Caco-2 (cell line): ENCODE results near the gene ATP8A2. TPM values are rescaled to one million over a fixed set of nuclear protein-coding genes. Genes with fewer than 3 reads are reported as not detected.

Experiments
- BruUV-seq: library from RNA; stranded (reverse); fragments of 400-500 nt; replicated peaks from 2 replicates; lab custom pipeline; 2021; lab: Mats Ljungman, UMichigan
- CTCF ChIA-PET: fragments of 300-600 bp; sonication (Branson Sonifier 250); formaldehyde crosslinking; loops from one replicate; lab custom pipeline; 2022; ENCODE audit warnings: antibody characterized with exemption; lab: Charles Lee
- POLR2A ChIA-PET: fragments of 300-600 bp; sonication (Branson Sonifier 250); formaldehyde crosslinking; loops from one replicate; lab custom pipeline; 2022; ENCODE audit warnings: antibody characterized with exemption; lab: Charles Lee
- DNase-seq, 2 experiments: peaks; one replicate each; pipeline versions ENCODE4 v3.0.0 to v3.0.0-alpha.2; 2020 to 2022
- H3K27me3 ChIP-seq: replicated peaks from 2 replicates; pipeline ENCODE4 v1.6.0; 2011; ENCODE audit warnings: low read length; ENCODE audit not compliant: control insufficient read depth, insufficient read depth
- H3K36me3 ChIP-seq: 2 replicates; pipeline ENCODE4 v1.5.1; 2011; ENCODE audit warnings: low read length; ENCODE audit not compliant: control insufficient read depth, insufficient read depth
- H3K4me1 ChIP-seq: fragments of 250-450 bp; sonication (Bioruptor Pico); 2 replicates; pipeline ENCODE4 v1.5.1; 2020; ENCODE audit warnings: mild to moderate bottlenecking
- H3K4me3 ChIP-seq: 2 replicates; pipeline ENCODE4 v1.5.1; 2011; ENCODE audit warnings: low read depth, mild to moderate bottlenecking, control low read depth, low read length
- H3K9me3 ChIP-seq: fragments of 250-450 bp; sonication (Bioruptor Pico); 2 replicates; pipeline ENCODE4 v1.5.1; 2020; ENCODE audit warnings: mild to moderate bottlenecking, moderate library complexity
- H3K27ac Mint-ChIP-seq: one replicate; pipeline ENCODE4 v1.8.0; 2022; ENCODE audit warnings: mixed read lengths; ENCODE audit not compliant: unreplicated experiment
- H3K27me3 Mint-ChIP-seq: one replicate; pipeline ENCODE4 v1.8.0; 2022; ENCODE audit warnings: mixed read lengths; ENCODE audit not compliant: insufficient read depth, unreplicated experiment
- H3K36me3 Mint-ChIP-seq: one replicate; pipeline ENCODE4 v1.8.0; 2022; ENCODE audit warnings: mild to moderate bottlenecking, mixed read lengths; ENCODE audit not compliant: insufficient read depth, unreplicated experiment
- H3K4me1 Mint-ChIP-seq: one replicate; pipeline ENCODE4 v1.8.0; 2022; ENCODE audit warnings: low read depth, mixed read lengths; ENCODE audit not compliant: unreplicated experiment
- H3K4me3 Mint-ChIP-seq: one replicate; pipeline ENCODE4 v1.8.0; 2022; ENCODE audit warnings: mild to moderate bottlenecking, moderate library complexity, mixed read lengths; ENCODE audit not compliant: unreplicated experiment
- H3K9me3 Mint-ChIP-seq: one replicate; pipeline ENCODE4 v1.8.0; 2022; ENCODE audit warnings: mixed read lengths; ENCODE audit not compliant: unreplicated experiment
- intact Hi-C: fragments of 100-400 bp; cut with micrococcal nuclease; formaldehyde crosslinking; loops from one replicate; pipeline ENCODE4 v1.10.0; 2022; ENCODE audit not compliant: unreplicated experiment
- total RNA-seq: library from RNA; stranded (reverse); gene quantifications from 2 replicates; pipeline ENCODE4 v1.2.3, GENCODE V29; 2022
- TF ChIP-seq, protein P1 (sequence below), 2 experiments: fragments of 200-600 bp in 1 of 2; IDR thresholded peaks; 1 replicate in 1 of 2; 2 replicates in 1 of 2; pipeline versions ENCODE4 v1.5.1 to v1.8.0; 2011 to 2022; ENCODE audit warnings: antibody characterized with exemption in 1 of 2, control low read depth in 1 of 2, inconsistent platforms in 1 of 2, low read depth in 1 of 2, low read length in 1 of 2, mild to moderate bottlenecking in 1 of 2, moderate library complexity in 1 of 2; ENCODE audit not compliant: insufficient read depth in 1 of 2, severe bottlenecking in 1 of 2, unreplicated experiment in 1 of 2

ATP8A2 gene
- total RNA-seq, 1 experiment from 2014 or later = 0.05 TPM

DNA sequence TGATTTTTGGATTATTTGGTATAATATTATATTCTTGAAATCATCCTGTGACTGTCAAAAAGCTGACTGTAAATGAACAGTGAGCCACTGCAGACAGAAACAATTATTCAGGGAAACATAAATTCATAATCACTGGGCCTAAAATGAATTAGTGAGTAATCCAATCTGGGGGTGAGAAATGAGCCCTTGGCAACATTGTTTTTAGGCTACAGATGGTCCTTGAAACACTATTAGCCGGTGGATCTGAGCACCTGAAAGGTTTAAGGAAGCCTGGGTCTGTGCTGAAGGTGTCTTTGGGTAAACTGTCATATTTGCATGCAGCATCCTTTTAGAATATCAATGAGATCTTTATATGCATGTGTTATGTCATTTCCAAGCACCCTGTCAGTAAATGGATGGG lies 290.7 kb downstream of the ATP8A2 start:
- Histone ChIP-seq H3K9me3 (no peaks in the 10 kb centered on the region), H3K36me3 (no peaks in the 10 kb centered on the region), H3K4me3 (no peak overlapping the region), H3K4me1 (peaks cover 10% of the 10 kb centered on the region), H3K27me3 (no peaks in the 10 kb centered on the region)
- intact Hi-C loops = no loop called here
- H3K9me3 Mint-ChIP-seq = no peaks in the 10 kb centered on the region
- no peak overlapping the region for H3K4me3 Mint-ChIP-seq
- BruUV-seq = no TSS peak
- H3K4me1 Mint-ChIP-seq = peaks cover 12% of the 10 kb centered on the region
- DNase-seq = no peak
- POLR2A ChIA-PET = no interaction called here
- H3K36me3 Mint-ChIP-seq = no peaks in the 10 kb centered on the region
- H3K27ac Mint-ChIP-seq = no peak overlapping the region
- peaks cover 9% of the 10 kb centered on the region for H3K27me3 Mint-ChIP-seq
- TF ChIP-seq, protein P1, sequence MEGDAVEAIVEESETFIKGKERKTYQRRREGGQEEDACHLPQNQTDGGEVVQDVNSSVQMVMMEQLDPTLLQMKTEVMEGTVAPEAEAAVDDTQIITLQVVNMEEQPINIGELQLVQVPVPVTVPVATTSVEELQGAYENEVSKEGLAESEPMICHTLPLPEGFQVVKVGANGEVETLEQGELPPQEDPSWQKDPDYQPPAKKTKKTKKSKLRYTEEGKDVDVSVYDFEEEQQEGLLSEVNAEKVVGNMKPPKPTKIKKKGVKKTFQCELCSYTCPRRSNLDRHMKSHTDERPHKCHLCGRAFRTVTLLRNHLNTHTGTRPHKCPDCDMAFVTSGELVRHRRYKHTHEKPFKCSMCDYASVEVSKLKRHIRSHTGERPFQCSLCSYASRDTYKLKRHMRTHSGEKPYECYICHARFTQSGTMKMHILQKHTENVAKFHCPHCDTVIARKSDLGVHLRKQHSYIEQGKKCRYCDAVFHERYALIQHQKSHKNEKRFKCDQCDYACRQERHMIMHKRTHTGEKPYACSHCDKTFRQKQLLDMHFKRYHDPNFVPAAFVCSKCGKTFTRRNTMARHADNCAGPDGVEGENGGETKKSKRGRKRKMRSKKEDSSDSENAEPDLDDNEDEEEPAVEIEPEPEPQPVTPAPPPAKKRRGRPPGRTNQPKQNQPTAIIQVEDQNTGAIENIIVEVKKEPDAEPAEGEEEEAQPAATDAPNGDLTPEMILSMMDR (IDR thresholded peaks at IDR 0.05; ENCODE audit: insufficient read depth in 1 of 2, low read depth in 1 of 2, low read length in 1 of 2, severe bottlenecking in 1 of 2, unreplicated experiment in 1 of 2) = no peak
- CTCF ChIA-PET = no interaction called here

DNA sequence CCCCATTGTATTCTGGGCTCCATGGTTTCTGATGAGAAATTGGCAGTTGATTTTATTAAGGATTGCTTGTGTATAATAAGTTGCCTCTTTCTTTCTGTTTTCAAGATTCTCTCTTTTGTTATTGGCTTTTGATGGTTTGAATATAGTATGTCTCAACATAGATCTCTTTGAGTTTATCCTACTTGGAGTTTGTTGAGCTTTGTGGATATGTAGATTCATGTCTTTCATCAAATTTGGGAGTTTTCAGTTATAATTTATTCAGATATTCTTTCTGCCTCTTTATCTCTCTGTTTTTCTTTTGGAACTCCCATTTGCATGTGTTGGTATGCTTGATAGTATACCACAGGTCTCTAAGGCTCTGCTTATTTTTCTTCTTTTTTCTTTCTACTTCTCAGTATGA lies 296.6 kb downstream of the ATP8A2 start:
- no peaks in the 10 kb centered on the region for H3K4me1 ChIP-seq
- H3K9me3 ChIP-seq = peaks cover 5% of the 10 kb centered on the region; the same call in 1 of the 2 replicates
- no peak overlapping the region for H3K4me3 Mint-ChIP-seq
- intact Hi-C loops = no loop called here
- peaks cover 23% of the 10 kb centered on the region for H3K9me3 Mint-ChIP-seq
- no peak overlapping the region for H3K4me3 ChIP-seq
- no peaks in the 10 kb centered on the region for H3K36me3 Mint-ChIP-seq
- H3K27me3 ChIP-seq = no peaks in the 10 kb centered on the region
- DNase-seq = no peak
- BruUV-seq = no TSS peak
- CTCF ChIA-PET = no interaction called here
- POLR2A ChIA-PET = no interaction called here
- H3K4me1 Mint-ChIP-seq = no peaks in the 10 kb centered on the region
- H3K27ac Mint-ChIP-seq = no peak overlapping the region
- TF ChIP-seq, protein P1 (IDR thresholded peaks at IDR 0.05; ENCODE audit: insufficient read depth in 1 of 2, low read depth in 1 of 2, low read length in 1 of 2, severe bottlenecking in 1 of 2, unreplicated experiment in 1 of 2) = no peak
- H3K36me3 ChIP-seq = no peaks in the 10 kb centered on the region
- H3K27me3 Mint-ChIP-seq = peaks cover 12% of the 10 kb centered on the region

DNA sequence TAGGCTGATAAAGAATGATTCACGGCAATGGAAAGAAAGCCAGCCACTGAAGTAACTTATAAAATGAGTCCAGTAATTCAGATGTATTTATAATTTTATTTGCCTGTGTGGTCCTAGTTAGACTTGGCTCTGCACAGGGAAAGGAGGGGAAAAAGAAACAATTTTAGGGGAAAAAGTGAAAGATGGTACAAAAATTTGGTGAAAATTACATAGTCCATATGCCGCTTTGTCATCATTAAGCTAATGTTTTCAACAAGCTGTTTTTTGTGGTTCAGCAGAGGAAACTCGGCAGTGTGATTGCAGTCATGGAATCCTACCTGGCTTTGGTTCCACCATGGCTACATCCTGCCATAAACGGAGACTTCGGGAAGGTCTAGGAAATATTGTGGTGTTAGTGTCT lies 301.9 kb downstream of the ATP8A2 start:
- Histone ChIP-seq H3K36me3 (no peaks in the 10 kb centered on the region), H3K4me1 (peaks cover 5% of the 10 kb centered on the region; the same call in 1 of the 2 replicates), H3K4me3 (no peak overlapping the region), H3K27me3 (no peaks in the 10 kb centered on the region; the same call in 1 of the 2 replicates), H3K9me3 (peaks cover 2% of the 10 kb centered on the region; the same call in 1 of the 2 replicates)
- Mint-ChIP-seq H3K36me3 (no peaks in the 10 kb centered on the region), H3K4me3 (no peak overlapping the region), H3K9me3 (peaks cover 13% of the 10 kb centered on the region), H3K27me3 (peaks cover 16% of the 10 kb centered on the region), H3K27ac (no peak overlapping the region), H3K4me1 (no peaks in the 10 kb centered on the region)
- ChIA-PET CTCF (no interaction called here), POLR2A (no interaction called here)
- DNase-seq = no peak
- TF ChIP-seq, protein P1 (IDR thresholded peaks at IDR 0.05; ENCODE audit: insufficient read depth in 1 of 2, low read depth in 1 of 2, low read length in 1 of 2, severe bottlenecking in 1 of 2, unreplicated experiment in 1 of 2) = no peak
- intact Hi-C loops = no loop called here
- BruUV-seq = no TSS peak
